HCT116 (cell line): Measurements from ENCODE around the gene INO80. TPM values are rescaled to one million over a fixed set of nuclear protein-coding genes. Genes with fewer than 3 reads are reported as not detected.

Experiments
- ATAC-seq: fragments of 200-7000 bp; cut with Tn5 transposase; 2 replicates; pipeline ENCODE4 v1.9.1; 2020; ENCODE audit warnings: mild to moderate bottlenecking, moderate library complexity
- BruUV-seq: library from RNA; stranded (reverse); fragments of 400-500 nt; replicated peaks from 2 replicates; lab custom pipeline; 2021; lab: Mats Ljungman, UMichigan
- CTCF ChIA-PET: fragments of 300-600 bp; sonication (Branson Sonifier 250); formaldehyde crosslinking; loops from one replicate; lab custom pipeline; 2021; ENCODE audit warnings: antibody characterized with exemption; lab: Charles Lee
- POLR2A ChIA-PET: fragments of 300-600, 350-600 bp; sonication (Branson Sonifier 250); formaldehyde crosslinking; loops from one replicate; lab custom pipeline; 2021; ENCODE audit warnings: antibody characterized with exemption; lab: Charles Lee
- RAD21 ChIA-PET, 2 experiments: fragments of 300-600 bp; sonication (Branson Sonifier 250); formaldehyde crosslinking; loops; one replicate each; lab custom pipeline; 2023; ENCODE audit warnings: low total read pairs in 2 of 2; ENCODE audit not compliant: uncharacterized antibody in 2 of 2, unreplicated experiment in 2 of 2, low non-redundant PET in 1 of 2; lab: Charles Lee
- DNase-seq: peaks from one replicate; pipeline ENCODE4 v3.0.0-alpha.2; 2010; ENCODE audit warnings: low read depth, low spot score
- H2AFZ ChIP-seq: fragments of 200-600 bp; shearing (Covaris generic), sonication (generic); 2 replicates; pipeline ENCODE4 v1.6.1; 2017; ENCODE audit warnings: low read depth, mixed run types, mixed read lengths, antibody characterized with exemption, low read length; ENCODE audit not compliant: poor library complexity, severe bottlenecking
- H3K27ac ChIP-seq: 2 replicates; pipeline ENCODE4 v1.5.1; 2012; ENCODE audit warnings: low read depth, low read length
- H3K27me3 ChIP-seq: fragments of 200-600 bp; sonication (generic); 2 replicates; pipeline ENCODE4 v1.6.1; 2016; ENCODE audit warnings: mixed run types, low read length, mixed read lengths; ENCODE audit not compliant: insufficient read depth
- H3K36me3 ChIP-seq, 2 experiments: fragments of 200-500 bp in 1 of 2; fragments of 200-600 bp in 1 of 2; sonication (Bioruptor generic) in 1 of 2; sonication (generic) in 1 of 2; 2 replicates each; pipeline versions ENCODE4 v1.5.1 to v1.6.1; 2014 to 2016; ENCODE audit warnings: low read length in 2 of 2, inconsistent platforms in 1 of 2, mixed read lengths in 1 of 2, mixed run types in 1 of 2; ENCODE audit not compliant: insufficient read depth in 2 of 2, control insufficient read depth in 1 of 2
- H3K4me1 ChIP-seq, 2 experiments: fragments of 200-600 bp in 1 of 2; sonication (generic) in 1 of 2; 2 replicates each; pipeline versions ENCODE4 v1.5.1 to v1.6.1; 2012 to 2017; ENCODE audit warnings: low read length in 2 of 2, inconsistent platforms in 1 of 2, mild to moderate bottlenecking in 1 of 2, mixed read lengths in 1 of 2, mixed run types in 1 of 2, moderate library complexity in 1 of 2; ENCODE audit not compliant: insufficient read depth in 2 of 2, control insufficient read depth in 1 of 2
- H3K4me2 ChIP-seq: fragments of 200-600 bp; sonication (generic); 2 replicates; pipeline ENCODE4 v1.6.1; 2017; ENCODE audit warnings: mixed run types, low read length, mixed read lengths
- H3K4me3 ChIP-seq, 2 experiments: fragments of 200-600 bp in 1 of 2; sonication (generic) in 1 of 2; replicated peaks in 1 of 2; 2 replicates each; pipeline ENCODE4 v1.5.1; 2011 to 2016; ENCODE audit warnings: low read length in 2 of 2, control low read depth in 1 of 2, low read depth in 1 of 2, mild to moderate bottlenecking in 1 of 2, mixed read lengths in 1 of 2, mixed run types in 1 of 2
- H3K79me2 ChIP-seq: fragments of 200-600 bp; sonication (generic); 2 replicates; pipeline ENCODE4 v1.6.1; 2017; ENCODE audit warnings: mild to moderate bottlenecking, mixed run types, low read length, moderate library complexity, mixed read lengths; ENCODE audit not compliant: insufficient read depth
- H3K9ac ChIP-seq: fragments of 200-600 bp; sonication (generic); 2 replicates; pipeline ENCODE4 v1.6.1; 2016; ENCODE audit warnings: low read length, mixed read lengths
- H3K9me2 ChIP-seq: fragments of 200-600 bp; sonication (generic), shearing (Covaris generic); 2 replicates; pipeline ENCODE4 v1.6.1; 2017; ENCODE audit warnings: mixed run types, mild to moderate bottlenecking, moderate library complexity; ENCODE audit not compliant: insufficient read depth
- H3K9me3 ChIP-seq, 2 experiments: fragments of 200-500 bp in 1 of 2; fragments of 200-600 bp in 1 of 2; sonication (Bioruptor generic) in 1 of 2; sonication (generic) in 1 of 2; 2 replicates each; pipeline ENCODE4 v1.6.1; 2014 to 2017; ENCODE audit warnings: low read length in 2 of 2, mixed read lengths in 2 of 2, inconsistent platforms in 1 of 2, low read depth in 1 of 2, mild to moderate bottlenecking in 1 of 2, mixed run types in 1 of 2, moderate library complexity in 1 of 2; ENCODE audit not compliant: control insufficient read depth in 1 of 2, insufficient read depth in 1 of 2
- H4K20me1 ChIP-seq: fragments of 200-600 bp; sonication (generic), shearing (Covaris generic); 2 replicates; pipeline ENCODE4 v1.6.1; 2017; ENCODE audit warnings: mixed run types, mild to moderate bottlenecking, moderate library complexity; ENCODE audit not compliant: insufficient read depth
- ATF3 ChIP-seq: IDR thresholded peaks from 2 replicates; pipeline ENCODE4 v1.6.1; 2012
- CBX3 ChIP-seq: IDR thresholded peaks from 2 replicates; pipeline ENCODE4 v1.6.1; 2012; ENCODE audit warnings: low read depth
- CEBPB ChIP-seq: IDR thresholded peaks from 2 replicates; pipeline ENCODE4 v1.6.1; 2012; ENCODE audit warnings: low read depth
- CTCF ChIP-seq, 3 experiments: fragments of 200-600 bp in 1 of 3; sonication (generic) in 1 of 3; IDR thresholded peaks in 2 of 3; conservative IDR thresholded peaks in 1 of 3; 2 replicates each; pipeline ENCODE4 v1.5.1; 2012 to 2017; ENCODE audit warnings: low read depth in 2 of 3, low read length in 2 of 3, antibody characterized with exemption in 1 of 3, borderline replicate concordance in 1 of 3, control low read depth in 1 of 3, mild to moderate bottlenecking in 1 of 3, mixed read lengths in 1 of 3, mixed run types in 1 of 3, moderate library complexity in 1 of 3; ENCODE audit not compliant: insufficient read depth in 1 of 3
- EGR1 ChIP-seq: IDR thresholded peaks from 2 replicates; pipeline ENCODE4 v1.6.1; 2012; ENCODE audit warnings: low read depth
- ELF1 ChIP-seq: IDR thresholded peaks from 2 replicates; pipeline ENCODE4 v1.6.1; 2012; ENCODE audit warnings: low read depth, borderline replicate concordance
- EZH2 ChIP-seq: fragments of 200-600 bp; sonication (generic); IDR thresholded peaks from 2 replicates; pipeline ENCODE4 v1.6.1; 2017; ENCODE audit warnings: antibody characterized with exemption, mixed run types
- EZH2phosphoT487 ChIP-seq: fragments of 200-600 bp; IDR thresholded peaks from 2 replicates; pipeline ENCODE4 v1.6.1; 2018; ENCODE audit warnings: antibody characterized with exemption, borderline replicate concordance
- FOSL1 ChIP-seq: IDR thresholded peaks from 2 replicates; pipeline ENCODE4 v1.6.1; 2012; ENCODE audit warnings: low read depth
- JUND ChIP-seq: IDR thresholded peaks from 2 replicates; pipeline ENCODE4 v1.6.1; 2012
- MAX ChIP-seq: IDR thresholded peaks from 2 replicates; pipeline ENCODE4 v1.6.1; 2012
- POLR2A ChIP-seq: IDR thresholded peaks from 2 replicates; pipeline ENCODE4 v1.7.0; 2011; ENCODE audit warnings: borderline replicate concordance; ENCODE audit not compliant: insufficient read depth, insufficient read length; ENCODE audit errors: extremely low read depth
- REST ChIP-seq: IDR thresholded peaks from 2 replicates; pipeline ENCODE4 v1.6.1; 2012; ENCODE audit warnings: low read depth
- SIN3A ChIP-seq: IDR thresholded peaks from 2 replicates; pipeline ENCODE4 v1.6.1; 2012; ENCODE audit warnings: low read depth
- SP1 ChIP-seq: IDR thresholded peaks from 2 replicates; pipeline ENCODE4 v1.6.1; 2012; ENCODE audit warnings: low read depth
- SRF ChIP-seq: IDR thresholded peaks from 2 replicates; pipeline ENCODE4 v1.6.1; 2012; ENCODE audit warnings: low read depth
- TCF7L2 ChIP-seq: IDR thresholded peaks from 2 replicates; pipeline ENCODE4 v1.7.0; 2011; ENCODE audit warnings: borderline replicate concordance, inconsistent platforms; ENCODE audit not compliant: insufficient read depth, insufficient read length; ENCODE audit errors: extremely low read depth
- YY1 ChIP-seq: IDR thresholded peaks from 2 replicates; pipeline ENCODE4 v1.6.1; 2011; ENCODE audit warnings: low read length, low read depth, moderate library complexity, mild to moderate bottlenecking; ENCODE audit not compliant: insufficient replicate concordance; ENCODE audit errors: extremely low read depth
- ZBTB33 ChIP-seq: IDR thresholded peaks from 2 replicates; pipeline ENCODE4 v1.6.1; 2011; ENCODE audit warnings: mild to moderate bottlenecking, low read length, moderate library complexity; ENCODE audit not compliant: insufficient replicate concordance; ENCODE audit errors: extremely low read depth
- ZFX ChIP-seq: fragments of 450-650 bp; IDR thresholded peaks from 2 replicates; pipeline ENCODE4 v1.6.1; 2017
- ZNF274 ChIP-seq: fragments of 200-500 bp; sonication (Bioruptor generic); IDR thresholded peaks from 2 replicates; pipeline ENCODE4 v1.6.1; 2014; ENCODE audit warnings: mild to moderate bottlenecking, low read depth, low read length, inconsistent platforms
- intact Hi-C: fragments of 100-400 bp; cut with micrococcal nuclease; formaldehyde crosslinking; loops from 2 replicates; pipeline ENCODE4 v1.10.0; 2022
- total RNA-seq: library from RNA; stranded (reverse); gene quantifications from one replicate; pipeline ENCODE4 v1.2.1, GENCODE V29; 2021; ENCODE audit not compliant: unreplicated experiment

Gene INO80
- total RNA-seq, 1 experiment from 2014 or later: 28.2 TPM

GRCh38 chr15:41115652-41116115 is 396 bp downstream of the INO80 start:
- Histone ChIP-seq H3K9ac (peak overlapping the region; percentile 97), H3K9me3 (no peaks in the 10 kb centered on the region), H3K9me2 (no peaks in the 10 kb centered on the region), H3K79me2 (peaks cover 51% of the 10 kb centered on the region), H3K4me1 (peaks cover 3 to 18% of the 10 kb centered on the region in 2 experiments; a peak in 3 of 4 replicates), H3K27ac (peak overlapping the region; percentile 99), H3K4me2 (peak overlapping the region; percentile 95), H3K4me3 (peak overlapping the region; percentile 89 to 96), H4K20me1 (no peaks in the 10 kb centered on the region), H2AFZ (no peak overlapping the region), H3K27me3 (no peaks in the 10 kb centered on the region), H3K36me3 (0 out of 4 replicates have a peak, but pooled peaks cover 0 to 3% of the 10 kb centered on the region in 2 experiments)
- ATAC-seq (peak; percentile 65), DNase-seq (peak; percentile 10)
- BruUV-seq: no TSS peak
- ChIA-PET POLR2A (interaction anchor here (0.9 to 1.4 kb wide), 3 partner anchors 11 to 162 kb away, joined by 3 to 9 read pairs (median 4); no protein-coding TSS in a partner anchor), RAD21 (no interaction called here), CTCF (no interaction called here)
- intact Hi-C loops: loop anchor here (5.0 kb wide), 1 partner anchor 167 kb away; no protein-coding TSS in a partner anchor
- TF ChIP-seq FOSL1: no peak
- TF ChIP-seq JUND: no peak
- TF ChIP-seq CEBPB: no peak
- TF ChIP-seq REST: no peak
- no peak for TF ChIP-seq EZH2
- TF ChIP-seq SIN3A: peak; percentile 81; the same call in 1 of the 2 replicates
- no peak for TF ChIP-seq POLR2A
- no peak for TF ChIP-seq EZH2phosphoT487
- TF ChIP-seq ZNF274: no peak
- no peak for TF ChIP-seq ELF1
- no peak for TF ChIP-seq CBX3
- TF ChIP-seq ZBTB33: no peak
- TF ChIP-seq TCF7L2: no peak
- TF ChIP-seq SRF: no peak
- TF ChIP-seq MAX: peak; percentile 96
- no peak for TF ChIP-seq YY1
- no peak; the same call in 1 of the 2 replicates for TF ChIP-seq EGR1
- no peak for TF ChIP-seq CTCF (IDR thresholded peaks at IDR 0.05 in 2 of 3, conservative IDR thresholded peaks at IDR 0.05 in 1 of 3; ENCODE audit: borderline replicate concordance in 1 of 3, insufficient read depth in 1 of 3, low read depth in 2 of 3, low read length in 2 of 3)
- no peak for TF ChIP-seq SP1
- TF ChIP-seq ZFX: peak; percentile 75; the same call in 1 of the 2 replicates
- TF ChIP-seq ATF3: no peak
